A549 (cell line): ENCODE measurements around the gene COG6.

Experiments
- CBX2 ChIP-seq: fragments of 200-600 bp; sonication (generic); IDR thresholded peaks from 2 replicates; pipeline ENCODE4 v1.6.1; 2016; ENCODE audit warnings: low read depth, mild to moderate bottlenecking, borderline replicate concordance
- CHD2 ChIP-seq: fragments of 150-350 bp; IDR thresholded peaks from 2 replicates; pipeline ENCODE4 v1.6.1; 2014; ENCODE audit warnings: low read length; ENCODE audit not compliant: partially characterized antibody
- CTCF ChIP-seq: fragments of >200 bp; sonication (Bioruptor Twin); formaldehyde crosslinking; IDR thresholded peaks from 3 replicates; pipeline ENCODE4 v1.5.1; 2016
- EHMT2 ChIP-seq: fragments of 200-600 bp; sonication (generic); IDR thresholded peaks from 2 replicates; pipeline ENCODE4 v1.6.1; 2016; ENCODE audit warnings: antibody characterized with exemption, low read depth, mild to moderate bottlenecking, moderate library complexity
- ELK1 ChIP-seq: fragments of 150-350 bp; IDR thresholded peaks from 2 replicates; pipeline ENCODE4 v1.6.1; 2014; ENCODE audit warnings: low read depth, mild to moderate bottlenecking, low read length
- EP300 ChIP-seq, 2 experiments: fragments of >200 bp; sonication (Bioruptor Twin); formaldehyde crosslinking; IDR thresholded peaks; 2 replicates in 1 of 2; 3 replicates in 1 of 2; pipeline ENCODE4 v1.6.1; 2016 to 2017
- JUNB ChIP-seq: fragments of >200 bp; sonication (Bioruptor Twin); formaldehyde crosslinking; IDR thresholded peaks from 2 replicates; pipeline ENCODE4 v1.6.1; 2016
- KDM1A ChIP-seq: fragments of 200-600 bp; sonication (generic); IDR thresholded peaks from 2 replicates; pipeline ENCODE4 v1.6.1; 2016; ENCODE audit warnings: low read depth, mild to moderate bottlenecking
- MAFK ChIP-seq: fragments of 450-650 bp; IDR thresholded peaks from 2 replicates; pipeline ENCODE4 v1.6.1; 2014; ENCODE audit not compliant: partially characterized antibody
- MYC ChIP-seq: IDR thresholded peaks from 2 replicates; pipeline ENCODE4 v1.6.1; 2012; ENCODE audit warnings: mild to moderate bottlenecking, inconsistent platforms, low read length, improper control_type of control experiment, borderline replicate concordance
- PBX3 ChIP-seq: IDR thresholded peaks from 2 replicates; pipeline ENCODE4 v1.6.1; 2012
- POLR2A ChIP-seq: IDR thresholded peaks from 2 replicates; pipeline ENCODE4 v1.6.1; 2012; ENCODE audit warnings: mild to moderate bottlenecking, low read length
- RAD21 ChIP-seq, 2 experiments: fragments of >200 bp in 1 of 2; sonication (Bioruptor Twin) in 1 of 2; formaldehyde crosslinking in 1 of 2; IDR thresholded peaks in 1 of 2; conservative IDR thresholded peaks in 1 of 2; 2 replicates in 1 of 2; 3 replicates in 1 of 2; pipeline ENCODE4 v1.6.1; 2012 to 2018; ENCODE audit warnings: inconsistent platforms in 1 of 2
- RFX5 ChIP-seq: fragments of 450-650 bp; IDR thresholded peaks from 2 replicates; pipeline ENCODE4 v1.7.1; 2014; ENCODE audit warnings: antibody characterized with exemption, mild to moderate bottlenecking, moderate library complexity

GRCh38 chr13:39770221-39771090 lies 115.0 kb downstream of the COG6 start:
- TF ChIP-seq MYC (no peak), POLR2A (no peak), EHMT2 (no peak), EP300 (IDR thresholded peaks at IDR 0.05) (no peak), MAFK (no peak), CBX2 (no peak), CHD2 (no peak), KDM1A (no peak), ELK1 (no peak), JUNB (no peak), PBX3 (no peak), RFX5 (no peak), RAD21 (conservative IDR thresholded peaks at IDR 0.05 in 1 of 2, IDR thresholded peaks at IDR 0.05 in 1 of 2) (no peak), CTCF (no peak)
